Measurements from ENCODE around the gene PRR35. TPM values are rescaled to one million over a fixed set of nuclear protein-coding genes. Genes with fewer than 3 reads are reported as not detected.
"Not testable (repeated sequence)": the region's sequence is repeated elsewhere in the genome, so short reads cannot be mapped to it uniquely, and the experiment has no call there.

Gene PRR35
- total RNA-seq, 1 donor from 2014 or later: not detected

DNA sequence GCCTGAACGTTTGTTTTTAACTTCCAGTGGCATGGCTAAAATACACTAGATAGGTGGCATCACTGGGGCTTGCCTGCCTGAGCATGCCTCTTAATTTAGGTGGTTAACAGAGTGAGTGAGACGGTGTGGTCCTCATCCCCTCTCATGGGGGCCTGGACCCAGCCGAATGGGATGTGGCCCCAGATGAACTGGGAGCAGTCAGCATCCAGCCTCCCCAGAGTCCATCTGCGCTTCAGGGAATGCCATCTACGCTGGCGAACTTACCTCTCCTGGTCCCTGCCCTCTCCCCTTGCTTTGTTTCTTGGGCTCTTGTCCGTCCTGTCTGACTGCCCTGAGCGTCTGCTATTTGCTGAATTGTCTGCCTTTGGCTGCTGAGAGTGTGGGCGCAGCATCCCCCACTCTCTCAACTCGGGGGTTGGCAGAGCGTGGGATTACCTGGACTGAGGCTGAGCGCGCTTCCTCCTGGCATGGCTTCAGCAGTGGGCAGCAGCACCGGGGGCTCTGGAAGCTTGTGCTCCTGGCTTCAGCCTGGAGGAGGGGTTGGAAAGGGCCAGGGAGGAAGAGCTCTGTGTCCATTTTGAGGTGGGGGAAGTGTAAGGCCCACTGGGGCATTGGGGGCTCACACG lies 31.8 kb downstream of the PRR35 start:
- DNase-seq (ENCODE audit: extremely low read depth, low read depth, low spot score): no peak

DNA sequence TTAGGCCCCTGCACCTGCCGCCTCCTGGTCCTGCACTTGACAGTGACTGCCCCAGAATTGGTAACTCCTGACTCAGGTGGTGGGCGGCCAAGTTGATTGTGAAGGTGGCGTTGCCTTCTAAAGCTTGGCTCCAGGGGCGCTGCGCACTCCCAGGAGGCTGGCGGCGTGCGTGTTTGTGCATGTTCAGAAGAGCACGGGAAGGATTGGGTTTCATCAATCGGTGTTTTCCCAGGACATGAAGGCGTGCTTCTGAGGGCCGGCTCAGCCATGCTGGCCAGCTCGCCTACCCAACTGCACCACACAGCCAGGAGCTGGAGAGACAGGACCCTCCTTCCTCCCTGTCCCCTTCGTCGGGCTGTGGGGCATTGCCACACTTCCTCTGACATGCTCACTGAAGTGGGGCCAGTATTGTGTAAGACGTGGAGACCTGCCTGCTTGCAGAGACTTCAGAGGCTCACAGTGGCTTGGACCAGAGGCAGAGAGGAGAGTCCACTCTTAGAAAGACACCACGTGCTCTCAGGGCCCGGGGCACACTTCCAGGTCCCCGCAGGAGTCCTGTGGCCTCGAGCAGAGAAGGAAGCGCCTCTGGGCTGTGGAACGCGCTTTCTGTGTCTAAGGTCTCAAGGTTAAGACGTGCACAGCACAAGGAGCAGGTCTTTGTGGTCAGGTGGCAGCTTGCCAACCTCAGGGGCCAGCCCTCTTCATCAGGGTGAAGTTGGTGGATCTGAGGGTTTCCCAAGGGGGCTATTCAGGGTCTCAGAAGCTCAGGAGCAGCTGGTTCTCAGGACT lies 32.5 kb downstream of the PRR35 start:
- DNase-seq (ENCODE audit: extremely low read depth, low read depth, low spot score): no peak

- no peak for DNase-seq (ENCODE audit: extremely low read depth, low read depth, low spot score)
These were observed 33.2 kb downstream of the PRR35 start for GRCh38 chr16:593406-593805.

DNA sequence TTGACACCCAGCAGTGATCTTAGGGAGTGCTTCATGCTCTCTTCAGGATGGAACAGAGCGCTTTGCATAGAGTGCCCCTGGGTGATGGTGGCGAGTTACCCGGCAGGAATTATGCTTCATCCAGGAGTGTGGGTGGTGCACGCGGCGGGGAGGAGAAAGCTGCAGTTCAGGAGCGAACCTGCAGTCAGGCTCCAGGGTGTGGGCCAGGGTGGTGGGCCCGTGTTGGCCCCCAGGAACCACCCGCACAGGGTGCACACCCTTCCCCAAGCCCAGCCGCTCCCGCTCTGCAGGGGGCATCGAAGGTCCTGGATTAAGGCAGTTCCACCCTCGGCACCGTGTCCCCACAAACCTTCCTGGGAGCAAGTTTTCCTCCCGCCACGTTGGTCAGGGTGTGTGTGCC lies 33.6 kb downstream of the PRR35 start:
- no peak for DNase-seq (ENCODE audit: extremely low read depth, low read depth, low spot score)

- no peak for DNase-seq (ENCODE audit: extremely low read depth, low read depth, low spot score)
These were observed 34.9 kb downstream of the PRR35 start for GRCh38 chr16:595094-595528.

DNA sequence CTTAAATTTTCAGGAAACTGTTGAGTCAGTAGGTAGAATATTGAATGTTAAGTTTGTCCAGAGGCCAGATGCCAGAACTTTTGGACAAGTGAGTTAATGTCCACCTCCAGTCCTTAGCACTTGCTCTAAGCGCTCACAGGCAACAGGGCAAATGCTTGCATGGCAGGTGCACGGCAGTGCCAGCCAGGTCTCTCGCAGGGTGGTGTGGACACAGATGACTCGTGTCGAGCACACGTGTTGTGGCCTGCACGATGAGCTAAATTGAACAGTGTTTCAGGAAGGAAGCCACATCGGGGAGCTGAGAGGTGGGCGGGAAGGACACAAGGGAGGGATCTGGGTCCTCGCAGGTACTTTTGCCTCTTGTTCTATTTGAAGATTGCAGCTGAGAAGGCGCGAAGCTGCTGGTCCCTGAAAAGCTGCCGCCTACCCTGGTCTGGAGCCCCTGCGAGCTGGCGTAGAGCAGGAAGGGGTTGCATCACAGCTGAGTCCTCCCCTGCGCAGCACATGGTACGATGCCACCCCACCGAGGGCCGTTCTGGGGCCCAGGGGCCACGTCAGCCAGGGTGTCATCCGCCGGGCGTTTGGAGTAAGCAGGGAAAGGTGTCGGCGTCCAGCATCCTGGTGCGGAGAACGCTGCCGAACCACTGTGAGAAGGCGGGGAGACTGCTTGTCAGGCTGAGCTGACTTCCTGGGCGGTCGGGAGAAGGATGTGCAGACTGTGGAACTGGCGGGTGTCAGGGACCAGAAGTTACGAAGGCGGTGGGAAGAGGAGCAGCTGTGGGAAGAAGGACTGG lies 35.9 kb downstream of the PRR35 start:
- no peak for DNase-seq (ENCODE audit: extremely low read depth, low read depth, low spot score)

DNA sequence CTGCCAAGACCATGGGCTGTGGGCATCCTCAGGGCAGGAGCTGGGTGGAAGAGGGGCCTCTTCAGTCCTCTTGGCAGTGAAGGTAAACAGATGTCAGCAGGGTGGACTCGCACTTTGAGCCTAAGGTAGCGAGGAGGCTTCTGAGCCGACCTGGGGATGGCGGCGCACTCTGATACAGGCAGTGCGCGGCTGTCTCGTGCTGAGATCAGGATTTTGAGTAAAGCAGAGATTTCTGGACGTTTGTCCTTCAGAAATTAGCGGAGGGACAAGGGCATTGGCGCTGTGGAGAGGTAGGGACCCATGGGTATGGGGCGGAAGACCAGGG lies 36.5 kb downstream of the PRR35 start:
- no peak for DNase-seq (ENCODE audit: extremely low read depth, low read depth, low spot score)

DNA sequence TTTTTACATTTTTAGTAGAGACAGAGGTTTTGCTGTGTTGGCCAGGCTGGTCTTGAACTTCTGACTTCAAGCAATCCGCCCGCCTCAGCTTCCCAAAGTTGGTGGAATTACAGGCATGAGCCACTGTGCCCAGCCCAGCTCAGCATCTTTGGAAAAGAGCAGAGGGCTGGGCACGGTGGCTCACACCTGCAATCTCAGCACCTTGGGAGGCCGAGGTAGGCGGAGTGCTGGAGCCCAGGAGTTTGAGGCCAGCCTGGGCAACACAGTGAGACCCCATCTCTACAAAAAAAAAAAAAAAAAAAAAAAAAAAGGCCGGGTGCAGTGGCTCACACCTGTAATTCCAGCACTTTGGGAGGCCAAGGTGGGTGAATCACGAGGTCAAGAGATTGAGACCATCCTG lies 37.5 kb downstream of the PRR35 start:
- not testable (repeated sequence) for DNase-seq (ENCODE audit: extremely low read depth, low read depth, low spot score)

DNA sequence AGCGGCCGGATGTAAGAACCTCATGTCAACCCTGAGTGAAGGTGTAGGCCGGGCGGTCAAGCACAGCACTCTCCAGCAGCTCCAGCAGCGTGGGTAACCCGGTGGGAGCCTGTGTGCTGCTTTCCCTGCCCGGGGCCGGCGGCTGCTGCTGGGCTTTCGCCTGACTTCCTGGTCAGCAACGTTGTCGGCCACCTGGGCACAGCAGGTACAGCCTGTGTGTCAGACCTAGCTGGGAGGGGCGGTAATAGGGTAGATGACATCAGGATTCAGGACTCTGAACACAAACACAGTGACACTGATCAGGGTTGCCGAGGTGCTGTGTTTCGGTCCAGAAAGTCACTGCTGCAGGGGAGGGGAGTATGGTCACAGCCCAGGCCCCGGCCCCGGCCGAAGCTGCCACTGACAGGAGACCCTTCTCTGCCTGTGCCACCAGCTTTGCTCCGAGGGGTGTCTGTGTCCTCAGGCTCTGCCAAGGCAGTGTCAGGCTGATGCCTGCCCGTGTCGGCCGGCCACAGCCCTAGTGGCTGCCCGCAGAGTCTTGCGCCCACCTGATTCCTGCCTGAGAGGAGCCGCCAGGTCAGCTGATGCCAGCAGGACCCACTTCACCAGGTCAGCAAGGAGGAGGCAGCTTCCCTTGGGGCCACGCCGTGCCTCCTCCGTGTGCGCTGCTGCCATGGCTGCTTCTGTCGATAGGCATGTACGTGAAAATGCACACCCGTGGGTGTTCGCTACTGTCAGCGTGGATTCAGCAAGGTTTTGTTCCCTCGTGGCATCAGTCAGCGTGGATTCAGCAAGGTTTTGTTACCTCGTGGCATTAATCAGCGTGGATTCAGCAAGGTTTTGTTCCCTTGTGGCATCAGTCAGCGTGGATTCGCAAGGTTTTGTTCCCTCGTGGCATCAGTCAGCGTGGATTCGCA lies 38.9 kb downstream of the PRR35 start:
- DNase-seq (ENCODE audit: extremely low read depth, low read depth, low spot score): no peak

DNA sequence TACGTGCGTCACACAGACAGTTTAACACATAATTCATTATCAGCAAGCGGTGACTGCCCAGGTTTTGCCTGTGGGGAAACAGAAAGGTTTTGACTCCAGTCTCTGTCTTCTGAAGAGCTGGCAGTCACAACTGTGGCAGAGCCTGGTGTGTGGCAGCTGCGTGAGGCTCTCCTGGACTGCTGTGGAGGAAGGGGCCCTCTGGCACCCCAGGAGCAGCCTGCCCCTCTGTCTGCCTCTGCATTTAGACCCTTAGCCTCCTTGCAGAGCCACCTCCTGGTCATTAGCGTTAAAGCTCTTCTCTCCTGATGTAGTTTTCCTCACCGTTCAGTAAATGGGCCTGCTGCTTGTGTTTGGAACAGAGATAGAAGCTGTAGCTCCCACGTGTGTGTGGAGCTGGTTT lies 40.6 kb downstream of the PRR35 start:
- DNase-seq (ENCODE audit: extremely low read depth, low read depth, low spot score): no peak

DNA sequence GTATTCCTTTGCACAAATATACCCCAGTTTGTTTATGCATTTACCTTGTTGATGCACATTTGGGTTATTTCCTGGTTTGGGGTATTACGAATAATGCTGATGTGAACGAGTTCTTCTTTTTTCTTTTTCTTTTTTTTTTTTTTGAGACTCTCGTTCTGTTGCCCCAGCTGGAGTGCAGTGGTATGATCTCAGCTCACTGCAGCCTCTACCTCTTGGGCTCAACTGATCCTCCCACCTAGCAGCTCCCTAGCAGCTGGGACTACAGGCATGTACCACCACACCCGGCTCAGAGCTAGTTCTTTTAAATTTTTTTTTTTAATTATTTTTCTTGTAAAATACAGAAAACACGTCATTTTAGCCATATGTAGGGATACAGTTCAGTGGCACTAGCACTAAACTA lies 43.7 kb downstream of the PRR35 start:
- DNase-seq (ENCODE audit: extremely low read depth, low read depth, low spot score): no peak

- no peak for DNase-seq (ENCODE audit: extremely low read depth, low read depth, low spot score)
These were observed 46.6 kb downstream of the PRR35 start for GRCh38 chr16:606656-607307.

GRCh38 chr16:608019-608418 lies 47.8 kb downstream of the PRR35 start:
- DNase-seq (ENCODE audit: extremely low read depth, low read depth, low spot score): no peak

GRCh38 chr16:609316-609715 lies 49.1 kb downstream of the PRR35 start:
- DNase-seq (ENCODE audit: extremely low read depth, low read depth, low spot score): no peak

GRCh38 chr16:609984-610383 lies 49.8 kb downstream of the PRR35 start:
- DNase-seq (ENCODE audit: extremely low read depth, low read depth, low spot score): no peak

- DNase-seq (ENCODE audit: extremely low read depth, low read depth, low spot score): no peak
These were observed 50.6 kb downstream of the PRR35 start for GRCh38 chr16:610513-611381.

- DNase-seq (ENCODE audit: extremely low read depth, low read depth, low spot score): no peak
These were observed 54.9 kb downstream of the PRR35 start for GRCh38 chr16:615122-615521.
